Heart left ventricle (tissue), 13 donors: ENCODE results near the gene UVSSA.

Experiments
- CTCF ChIP-seq, 12 donors: fragments of 200-600 bp; sonication (generic) in 4 of 12; IDR thresholded peaks; one replicate each; pipeline versions ENCODE4 v1.5.0 to v1.8.0; 2018 to 2022; ENCODE audit warnings: antibody characterized with exemption in 12 of 12, mild to moderate bottlenecking in 5 of 12
- POLR2A ChIP-seq, 2 donors: fragments of 450-650 bp; IDR thresholded peaks; one replicate each; pipeline ENCODE4 v1.6.1; 2017; ENCODE audit warnings: antibody characterized with exemption in 2 of 2, mild to moderate bottlenecking in 2 of 2, moderate library complexity in 2 of 2
- donor health status: ischemic (EF 13 %, LVEDD 7.1; RV severe dilation, severe dysfunction).
- donor health status: DM: no; HTN: yes; CAD: no.
- donor health status: DM: no; HTN: no; CAD: no.
- donor health status: ischemic (EF 25% LVEDD 6.9; RV normal size, moderate dysfunction).
- donor health status: ischemic (EF 25% LVEDD 5.7; RV mildly dilated, moderate dysfunction).
- donor health status: ischemic (EF 35%, LVEDD 5.7; RV mildly dilated, moderate dysfunction).
- donor health status: nonischemic (EF 11% LVEDD 7.7; RV severe dilation, severe dysfunction).
- donor health status: DM: yes; HTN: yes; CAD: no.
- donor health status: PGD.
- donor health status: ischemic (EF 29% LVEDD 5.4; RV normal size, mild dysfunction).
- donor health status: nonischemic (EF 23%, LVEDD 6.1; RV moderate dilation, normal function).

DNA sequence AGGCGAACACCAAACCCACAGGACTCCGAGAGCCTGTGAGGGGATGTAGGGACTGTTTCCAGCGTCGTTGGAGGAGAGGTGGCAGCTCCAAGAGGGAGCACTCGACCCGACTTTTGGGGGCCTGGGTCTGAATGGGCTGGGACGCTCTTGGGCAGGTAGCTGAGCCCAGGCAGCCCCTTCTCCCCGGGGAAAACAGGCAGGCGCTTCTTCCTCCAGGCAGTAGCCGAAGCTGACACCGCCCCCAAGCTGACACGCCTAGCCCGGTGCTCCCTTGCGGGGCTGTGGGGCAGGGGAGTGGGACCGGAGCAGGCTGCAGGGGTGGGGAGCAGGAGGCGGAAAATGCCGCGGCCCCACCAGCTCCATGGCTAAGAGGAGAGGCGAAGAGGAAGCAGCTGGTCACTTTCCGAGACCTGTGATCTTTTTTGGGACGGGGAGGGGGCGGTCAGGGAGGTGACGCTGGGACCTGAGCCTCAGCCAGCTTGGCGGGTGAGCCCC lies 55.1 kb downstream of the UVSSA start:
- TF ChIP-seq CTCF (IDR thresholded peaks at IDR 0.05): no peak
- TF ChIP-seq POLR2A (IDR thresholded peaks at IDR 0.05): no peak
